Omental fat pad (tissue), 4 donors: ENCODE data around the gene LIPA. TPM values are rescaled to one million over a fixed set of nuclear protein-coding genes. Genes with fewer than 3 reads are reported as not detected.
"Not testable (repeated sequence)": the region's sequence is repeated elsewhere in the genome, so short reads cannot be mapped to it uniquely, and the experiment has no call there.

Source experiments
- ATAC-seq: fragments of 150-250 bp; one replicate; pipeline ENCODE4 v1.9.1; 2016; ENCODE audit warnings: mild to moderate bottlenecking, moderate library complexity; ENCODE audit not compliant: low FRiP score
- DNase-seq: peaks from one replicate; pipeline ENCODE4 v3.0.0-alpha.2; 2019; ENCODE audit warnings: low spot score
- total RNA-seq, 4 donors: library from RNA; depleted of rRNA; stranded (reverse); fragments of >200 nt; gene quantifications; one replicate each; pipeline ENCODE4 v1.1.0, GENCODE V29; 2016
- TF ChIP-seq, protein P1 (sequence below), 3 donors: fragments of 450-650 bp; IDR thresholded peaks; one replicate each; pipeline ENCODE4 v1.5.1; 2016 to 2017; ENCODE audit warnings: antibody characterized with exemption in 3 of 3, mild to moderate bottlenecking in 3 of 3, moderate library complexity in 2 of 3

The LIPA gene
- total RNA-seq, 4 donors from 2014 or later, result 77.0 to 354 (median 105) TPM

DNA sequence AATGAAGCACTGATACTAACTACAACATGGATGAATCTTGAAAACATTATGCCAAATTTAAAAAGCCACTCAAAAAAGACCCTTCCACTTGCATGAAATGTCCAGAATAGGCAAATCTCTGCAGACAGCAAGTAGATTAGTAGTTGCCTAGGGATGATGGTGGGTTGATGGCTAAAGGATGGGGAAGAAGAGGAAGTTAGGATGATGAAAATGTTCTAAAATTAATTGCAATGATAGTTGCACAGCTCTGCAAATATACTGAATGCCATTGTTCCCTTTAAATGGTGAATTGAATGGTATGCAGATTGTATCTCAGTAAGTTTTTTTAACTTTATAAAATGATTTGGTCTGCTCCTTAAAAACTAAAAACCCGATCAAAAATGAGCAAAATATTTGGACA, 7.3 kb upstream of the LIPA start:
- TF ChIP-seq, protein P1, sequence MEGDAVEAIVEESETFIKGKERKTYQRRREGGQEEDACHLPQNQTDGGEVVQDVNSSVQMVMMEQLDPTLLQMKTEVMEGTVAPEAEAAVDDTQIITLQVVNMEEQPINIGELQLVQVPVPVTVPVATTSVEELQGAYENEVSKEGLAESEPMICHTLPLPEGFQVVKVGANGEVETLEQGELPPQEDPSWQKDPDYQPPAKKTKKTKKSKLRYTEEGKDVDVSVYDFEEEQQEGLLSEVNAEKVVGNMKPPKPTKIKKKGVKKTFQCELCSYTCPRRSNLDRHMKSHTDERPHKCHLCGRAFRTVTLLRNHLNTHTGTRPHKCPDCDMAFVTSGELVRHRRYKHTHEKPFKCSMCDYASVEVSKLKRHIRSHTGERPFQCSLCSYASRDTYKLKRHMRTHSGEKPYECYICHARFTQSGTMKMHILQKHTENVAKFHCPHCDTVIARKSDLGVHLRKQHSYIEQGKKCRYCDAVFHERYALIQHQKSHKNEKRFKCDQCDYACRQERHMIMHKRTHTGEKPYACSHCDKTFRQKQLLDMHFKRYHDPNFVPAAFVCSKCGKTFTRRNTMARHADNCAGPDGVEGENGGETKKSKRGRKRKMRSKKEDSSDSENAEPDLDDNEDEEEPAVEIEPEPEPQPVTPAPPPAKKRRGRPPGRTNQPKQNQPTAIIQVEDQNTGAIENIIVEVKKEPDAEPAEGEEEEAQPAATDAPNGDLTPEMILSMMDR (IDR thresholded peaks at IDR 0.05), result no peak
- no peak for ATAC-seq
- no peak for DNase-seq

DNA sequence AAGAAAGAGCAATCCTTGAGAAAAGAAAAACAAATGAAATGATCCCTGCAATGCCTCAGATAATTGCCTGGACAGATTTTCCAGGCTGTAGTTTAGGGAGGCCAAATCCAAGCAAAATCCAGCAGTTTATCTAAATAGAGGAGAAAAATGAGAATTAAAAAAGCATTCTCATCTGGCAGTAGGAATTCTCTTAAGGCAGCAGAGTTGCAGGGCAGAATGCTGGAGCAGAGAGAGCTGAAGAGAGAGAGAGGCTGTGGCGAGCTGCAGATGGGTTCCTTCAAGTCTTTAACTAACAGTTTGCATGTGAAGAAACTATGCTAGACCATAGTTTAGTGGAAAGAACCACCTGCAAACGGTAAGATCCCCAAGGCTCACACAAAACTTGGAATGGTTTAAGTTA, 6.0 kb upstream of the LIPA start:
- no peak for ATAC-seq
- TF ChIP-seq, protein P1 (IDR thresholded peaks at IDR 0.05), result no peak
- no peak for DNase-seq

GRCh38 chr10:89256962-89257361, 5.4 kb upstream of the LIPA start:
- no peak for ATAC-seq
- TF ChIP-seq, protein P1 (IDR thresholded peaks at IDR 0.05), result no peak

DNA sequence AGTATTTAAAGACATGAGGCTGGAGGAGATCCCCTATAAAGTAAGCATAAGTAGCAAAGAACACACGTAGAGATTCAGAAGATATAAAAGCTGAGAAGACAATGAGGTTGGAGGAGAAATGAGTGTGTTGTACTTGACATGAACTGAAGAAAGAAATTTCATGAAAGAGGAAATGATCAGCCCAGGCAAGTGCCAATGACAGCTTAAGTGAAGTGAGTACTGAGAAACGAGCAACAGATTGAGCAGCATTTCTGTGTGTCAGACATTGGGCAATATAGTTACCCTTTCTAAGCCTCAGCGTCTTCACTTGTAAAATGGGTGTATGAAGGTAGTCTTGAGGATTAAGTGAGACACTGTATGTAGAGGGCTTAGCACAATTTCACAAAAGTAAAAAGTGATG, 4.8 kb upstream of the LIPA start:
- TF ChIP-seq, protein P1 (IDR thresholded peaks at IDR 0.05), result no peak
- no peak for ATAC-seq
- DNase-seq, result no peak

More at GRCh38 chr10:89256962-89257361, 5.4 kb upstream of the LIPA start:
- DNase-seq, result no peak

DNA sequence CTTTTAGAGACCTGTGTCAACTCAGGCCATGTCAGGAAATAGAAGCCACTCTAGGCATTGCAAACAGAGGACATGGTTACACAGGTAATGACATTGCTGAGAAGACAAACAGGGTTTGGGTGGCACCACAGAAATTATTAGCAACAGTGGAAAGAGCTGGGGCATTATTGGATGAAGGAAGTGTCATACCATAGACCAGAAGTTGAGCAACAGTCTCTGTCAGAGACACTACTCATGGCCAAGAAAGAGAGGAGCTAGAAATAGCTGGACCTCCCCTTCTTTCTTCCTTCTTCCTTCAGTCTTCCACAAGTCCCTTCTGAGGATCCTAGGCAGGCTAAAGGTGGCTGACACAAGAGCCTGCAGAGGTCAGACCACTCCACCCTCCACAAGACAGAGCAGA, 4.2 kb upstream of the LIPA start:
- TF ChIP-seq, protein P1 (IDR thresholded peaks at IDR 0.05), result no peak
- DNase-seq (no peak), ATAC-seq (no peak)

DNA sequence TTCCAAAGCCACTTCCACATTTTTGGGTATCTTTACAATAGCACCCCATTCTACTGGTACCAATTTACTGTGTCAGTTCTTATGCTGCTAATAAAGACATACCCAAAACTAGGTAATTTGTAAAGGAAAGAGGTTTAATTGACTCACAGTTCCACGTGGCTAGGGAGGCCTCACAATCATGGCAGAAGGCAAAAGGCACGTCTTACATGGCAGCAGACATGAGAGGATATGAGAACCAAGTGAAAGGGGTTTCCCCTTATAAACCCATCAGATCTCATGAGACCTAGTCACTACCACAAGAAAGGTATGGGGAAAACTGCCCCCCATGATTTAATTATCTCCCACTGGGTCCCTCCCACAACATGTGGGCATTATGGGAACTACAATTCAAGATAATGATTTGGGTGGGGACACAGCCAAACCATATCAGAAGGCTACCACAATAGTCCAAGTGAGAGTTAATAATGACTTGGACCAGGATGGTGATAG, 3.6 kb upstream of the LIPA start:
- ATAC-seq, DNase-seq: not testable (repeated sequence)

DNA sequence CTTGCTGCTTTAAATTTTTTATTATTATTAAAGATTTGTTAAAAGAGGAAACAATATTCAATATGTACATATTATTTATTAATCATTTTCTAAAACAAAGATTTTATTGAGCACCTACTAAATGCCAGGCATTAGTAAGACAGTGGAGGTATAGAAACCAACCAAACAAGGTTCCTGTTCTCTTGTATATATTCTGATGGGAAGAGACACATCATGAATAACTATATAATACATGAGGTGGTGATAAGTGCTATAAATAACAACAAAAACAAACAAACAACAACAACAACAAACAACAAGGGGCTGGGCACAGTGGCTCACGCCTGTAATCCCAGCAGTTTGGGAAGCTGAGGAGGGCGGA, 630 bp upstream of the LIPA start:
- TF ChIP-seq, protein P1 (IDR thresholded peaks at IDR 0.05), result no peak
- DNase-seq, result no peak
- ATAC-seq, result no peak
